Measurements from ENCODE around the gene TAC3. TPM values are rescaled to one million over a fixed set of nuclear protein-coding genes. Genes with fewer than 3 reads are reported as not detected.

TAC3 gene
- total and polyA plus RNA-seq, 2 of the 8 experiments (the other 6 are each of a cell fraction or from before 2014, with no cell fraction given), result 9.7 to 45.3 TPM

DNA sequence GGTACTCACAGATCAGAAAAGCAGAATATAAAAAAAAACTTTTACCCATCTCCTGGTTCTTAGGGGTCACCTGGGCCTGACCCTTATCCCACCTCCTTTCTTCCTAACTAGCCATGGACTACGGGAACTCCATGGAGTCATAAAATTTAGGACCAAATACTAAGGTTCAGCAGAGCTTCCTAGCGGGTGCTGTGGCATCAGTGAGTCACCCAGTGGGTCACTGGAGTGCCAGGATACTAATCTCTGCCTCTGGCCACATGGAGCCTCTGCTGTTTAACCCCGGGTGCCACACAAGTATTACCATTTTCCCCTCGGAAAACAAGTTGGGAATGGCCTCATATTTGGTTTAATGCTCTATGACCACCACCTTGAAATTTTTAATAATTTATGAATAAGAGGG, 16.9 kb downstream of the TAC3 start (continued):
- TF ChIP-seq, protein P1, sequence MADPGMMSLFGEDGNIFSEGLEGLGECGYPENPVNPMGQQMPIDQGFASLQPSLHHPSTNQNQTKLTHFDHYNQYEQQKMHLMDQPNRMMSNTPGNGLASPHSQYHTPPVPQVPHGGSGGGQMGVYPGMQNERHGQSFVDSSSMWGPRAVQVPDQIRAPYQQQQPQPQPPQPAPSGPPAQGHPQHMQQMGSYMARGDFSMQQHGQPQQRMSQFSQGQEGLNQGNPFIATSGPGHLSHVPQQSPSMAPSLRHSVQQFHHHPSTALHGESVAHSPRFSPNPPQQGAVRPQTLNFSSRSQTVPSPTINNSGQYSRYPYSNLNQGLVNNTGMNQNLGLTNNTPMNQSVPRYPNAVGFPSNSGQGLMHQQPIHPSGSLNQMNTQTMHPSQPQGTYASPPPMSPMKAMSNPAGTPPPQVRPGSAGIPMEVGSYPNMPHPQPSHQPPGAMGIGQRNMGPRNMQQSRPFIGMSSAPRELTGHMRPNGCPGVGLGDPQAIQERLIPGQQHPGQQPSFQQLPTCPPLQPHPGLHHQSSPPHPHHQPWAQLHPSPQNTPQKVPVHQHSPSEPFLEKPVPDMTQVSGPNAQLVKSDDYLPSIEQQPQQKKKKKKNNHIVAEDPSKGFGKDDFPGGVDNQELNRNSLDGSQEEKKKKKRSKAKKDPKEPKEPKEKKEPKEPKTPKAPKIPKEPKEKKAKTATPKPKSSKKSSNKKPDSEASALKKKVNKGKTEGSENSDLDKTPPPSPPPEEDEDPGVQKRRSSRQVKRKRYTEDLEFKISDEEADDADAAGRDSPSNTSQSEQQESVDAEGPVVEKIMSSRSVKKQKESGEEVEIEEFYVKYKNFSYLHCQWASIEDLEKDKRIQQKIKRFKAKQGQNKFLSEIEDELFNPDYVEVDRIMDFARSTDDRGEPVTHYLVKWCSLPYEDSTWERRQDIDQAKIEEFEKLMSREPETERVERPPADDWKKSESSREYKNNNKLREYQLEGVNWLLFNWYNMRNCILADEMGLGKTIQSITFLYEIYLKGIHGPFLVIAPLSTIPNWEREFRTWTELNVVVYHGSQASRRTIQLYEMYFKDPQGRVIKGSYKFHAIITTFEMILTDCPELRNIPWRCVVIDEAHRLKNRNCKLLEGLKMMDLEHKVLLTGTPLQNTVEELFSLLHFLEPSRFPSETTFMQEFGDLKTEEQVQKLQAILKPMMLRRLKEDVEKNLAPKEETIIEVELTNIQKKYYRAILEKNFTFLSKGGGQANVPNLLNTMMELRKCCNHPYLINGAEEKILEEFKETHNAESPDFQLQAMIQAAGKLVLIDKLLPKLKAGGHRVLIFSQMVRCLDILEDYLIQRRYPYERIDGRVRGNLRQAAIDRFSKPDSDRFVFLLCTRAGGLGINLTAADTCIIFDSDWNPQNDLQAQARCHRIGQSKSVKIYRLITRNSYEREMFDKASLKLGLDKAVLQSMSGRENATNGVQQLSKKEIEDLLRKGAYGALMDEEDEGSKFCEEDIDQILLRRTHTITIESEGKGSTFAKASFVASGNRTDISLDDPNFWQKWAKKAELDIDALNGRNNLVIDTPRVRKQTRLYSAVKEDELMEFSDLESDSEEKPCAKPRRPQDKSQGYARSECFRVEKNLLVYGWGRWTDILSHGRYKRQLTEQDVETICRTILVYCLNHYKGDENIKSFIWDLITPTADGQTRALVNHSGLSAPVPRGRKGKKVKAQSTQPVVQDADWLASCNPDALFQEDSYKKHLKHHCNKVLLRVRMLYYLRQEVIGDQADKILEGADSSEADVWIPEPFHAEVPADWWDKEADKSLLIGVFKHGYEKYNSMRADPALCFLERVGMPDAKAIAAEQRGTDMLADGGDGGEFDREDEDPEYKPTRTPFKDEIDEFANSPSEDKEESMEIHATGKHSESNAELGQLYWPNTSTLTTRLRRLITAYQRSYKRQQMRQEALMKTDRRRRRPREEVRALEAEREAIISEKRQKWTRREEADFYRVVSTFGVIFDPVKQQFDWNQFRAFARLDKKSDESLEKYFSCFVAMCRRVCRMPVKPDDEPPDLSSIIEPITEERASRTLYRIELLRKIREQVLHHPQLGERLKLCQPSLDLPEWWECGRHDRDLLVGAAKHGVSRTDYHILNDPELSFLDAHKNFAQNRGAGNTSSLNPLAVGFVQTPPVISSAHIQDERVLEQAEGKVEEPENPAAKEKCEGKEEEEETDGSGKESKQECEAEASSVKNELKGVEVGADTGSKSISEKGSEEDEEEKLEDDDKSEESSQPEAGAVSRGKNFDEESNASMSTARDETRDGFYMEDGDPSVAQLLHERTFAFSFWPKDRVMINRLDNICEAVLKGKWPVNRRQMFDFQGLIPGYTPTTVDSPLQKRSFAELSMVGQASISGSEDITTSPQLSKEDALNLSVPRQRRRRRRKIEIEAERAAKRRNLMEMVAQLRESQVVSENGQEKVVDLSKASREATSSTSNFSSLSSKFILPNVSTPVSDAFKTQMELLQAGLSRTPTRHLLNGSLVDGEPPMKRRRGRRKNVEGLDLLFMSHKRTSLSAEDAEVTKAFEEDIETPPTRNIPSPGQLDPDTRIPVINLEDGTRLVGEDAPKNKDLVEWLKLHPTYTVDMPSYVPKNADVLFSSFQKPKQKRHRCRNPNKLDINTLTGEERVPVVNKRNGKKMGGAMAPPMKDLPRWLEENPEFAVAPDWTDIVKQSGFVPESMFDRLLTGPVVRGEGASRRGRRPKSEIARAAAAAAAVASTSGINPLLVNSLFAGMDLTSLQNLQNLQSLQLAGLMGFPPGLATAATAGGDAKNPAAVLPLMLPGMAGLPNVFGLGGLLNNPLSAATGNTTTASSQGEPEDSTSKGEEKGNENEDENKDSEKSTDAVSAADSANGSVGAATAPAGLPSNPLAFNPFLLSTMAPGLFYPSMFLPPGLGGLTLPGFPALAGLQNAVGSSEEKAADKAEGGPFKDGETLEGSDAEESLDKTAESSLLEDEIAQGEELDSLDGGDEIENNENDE (IDR thresholded peaks at IDR 0.05; ENCODE audit: insufficient replicate concordance, low read length), result no peak
- TF ChIP-seq RNF2 (IDR thresholded peaks at IDR 0.05; ENCODE audit: borderline replicate concordance, low read depth, low read length, missing control alignments, poor library complexity, severe bottlenecking), result no peak
- TF ChIP-seq ZNF274 (IDR thresholded peaks at IDR 0.05; ENCODE audit: borderline replicate concordance, extremely low read depth, low read length), result no peak
- TF ChIP-seq HDAC2 (IDR thresholded peaks at IDR 0.05; ENCODE audit: borderline replicate concordance in 1 of 2, low read depth in 2 of 2, low read length in 2 of 2), result no peak
- TF ChIP-seq CEBPB (IDR thresholded peaks at IDR 0.05; ENCODE audit: low read depth, low read length), result no peak
- no peak for TF ChIP-seq TEAD4 (IDR thresholded peaks at IDR 0.05; ENCODE audit: low read depth, low read length)

All from H1 (cell line).